Activated naive CD8-positive, alpha-beta T cell (primary cell): ENCODE measurements around the gene STK32C.

Experiments
- H3K27ac Mint-ChIP-seq: one replicate; pipeline ENCODE4 v1.8.0; 2021; ENCODE audit warnings: mixed read lengths
- H3K27me3 Mint-ChIP-seq: one replicate; pipeline ENCODE4 v1.8.0; 2021; ENCODE audit warnings: mixed read lengths
- H3K36me3 Mint-ChIP-seq: one replicate; pipeline ENCODE4 v1.8.0; 2021; ENCODE audit warnings: mixed read lengths
- H3K4me1 Mint-ChIP-seq: one replicate; pipeline ENCODE4 v1.8.0; 2021; ENCODE audit warnings: low read depth, mixed read lengths
- H3K4me3 Mint-ChIP-seq: one replicate; pipeline ENCODE4 v1.8.0; 2021; ENCODE audit warnings: mild to moderate bottlenecking, mixed read lengths
- H3K9me3 Mint-ChIP-seq: one replicate; pipeline ENCODE4 v1.8.0; 2021; ENCODE audit warnings: low read depth, mixed read lengths

STK32C gene

GRCh38 chr10:132213917-132214316 lies 93.8 kb downstream of the STK32C start:
- no peaks in the 10 kb centered on the region for H3K27me3 Mint-ChIP-seq
- no peaks in the 10 kb centered on the region for H3K4me1 Mint-ChIP-seq
- peaks cover 25% of the 10 kb centered on the region for H3K9me3 Mint-ChIP-seq
- H3K4me3 Mint-ChIP-seq, result no peak overlapping the region
- H3K36me3 Mint-ChIP-seq, result peaks cover 35% of the 10 kb centered on the region
- no peak overlapping the region for H3K27ac Mint-ChIP-seq

GRCh38 chr10:132212816-132213215 lies 94.9 kb downstream of the STK32C start:
- no peaks in the 10 kb centered on the region for H3K4me1 Mint-ChIP-seq

GRCh38 chr10:132211246-132211645 lies 96.5 kb downstream of the STK32C start:
- peaks cover 17% of the 10 kb centered on the region for H3K9me3 Mint-ChIP-seq
- H3K27ac Mint-ChIP-seq, result no peak overlapping the region
- no peaks in the 10 kb centered on the region for H3K27me3 Mint-ChIP-seq
- no peak overlapping the region for H3K4me3 Mint-ChIP-seq
- no peaks in the 10 kb centered on the region for H3K4me1 Mint-ChIP-seq
- H3K36me3 Mint-ChIP-seq, result peaks cover 24% of the 10 kb centered on the region

More at GRCh38 chr10:132212816-132213215, 94.9 kb downstream of the STK32C start:
- Mint-ChIP-seq H3K9me3 (peaks cover 21% of the 10 kb centered on the region), H3K36me3 (peaks cover 30% of the 10 kb centered on the region), H3K27ac (no peak overlapping the region), H3K27me3 (no peaks in the 10 kb centered on the region), H3K4me3 (no peak overlapping the region)

GRCh38 chr10:132210766-132211165 lies 97.0 kb downstream of the STK32C start:
- H3K36me3 Mint-ChIP-seq, result peaks cover 24% of the 10 kb centered on the region
- H3K27me3 Mint-ChIP-seq, result no peaks in the 10 kb centered on the region
- H3K4me3 Mint-ChIP-seq, result no peak overlapping the region
- H3K4me1 Mint-ChIP-seq, result no peaks in the 10 kb centered on the region
- H3K27ac Mint-ChIP-seq, result no peak overlapping the region
- peaks cover 17% of the 10 kb centered on the region for H3K9me3 Mint-ChIP-seq

GRCh38 chr10:132209978-132210530 lies 97.7 kb downstream of the STK32C start:
- Mint-ChIP-seq H3K4me3 (no peak overlapping the region), H3K27ac (no peak overlapping the region), H3K36me3 (peaks cover 18% of the 10 kb centered on the region), H3K27me3 (no peaks in the 10 kb centered on the region), H3K9me3 (peaks cover 12% of the 10 kb centered on the region), H3K4me1 (no peaks in the 10 kb centered on the region)

GRCh38 chr10:132209130-132209529 lies 98.6 kb downstream of the STK32C start:
- Mint-ChIP-seq H3K9me3 (peaks cover 8% of the 10 kb centered on the region), H3K27me3 (no peaks in the 10 kb centered on the region), H3K4me1 (no peaks in the 10 kb centered on the region), H3K36me3 (peaks cover 13% of the 10 kb centered on the region), H3K27ac (no peak overlapping the region), H3K4me3 (no peak overlapping the region)

GRCh38 chr10:132208462-132209050 lies 99.2 kb downstream of the STK32C start:
- Mint-ChIP-seq H3K36me3 (peaks cover 10% of the 10 kb centered on the region), H3K4me3 (no peak overlapping the region), H3K4me1 (no peaks in the 10 kb centered on the region), H3K27ac (no peak overlapping the region), H3K27me3 (no peaks in the 10 kb centered on the region), H3K9me3 (peaks cover 3% of the 10 kb centered on the region)

- no peak overlapping the region for H3K4me3 Mint-ChIP-seq
Observed at GRCh38 chr10:132207536-132208461, 100.0 kb downstream of the STK32C start.

GRCh38 chr10:132206806-132207535 lies 100.8 kb downstream of the STK32C start:
- H3K27ac Mint-ChIP-seq, result no peak overlapping the region
- H3K27me3 Mint-ChIP-seq, result no peaks in the 10 kb centered on the region
- no peaks in the 10 kb centered on the region for H3K4me1 Mint-ChIP-seq
- H3K9me3 Mint-ChIP-seq, result no peaks in the 10 kb centered on the region
- H3K36me3 Mint-ChIP-seq, result peaks cover under 1% of the 10 kb centered on the region
- H3K4me3 Mint-ChIP-seq, result no peak overlapping the region

More at GRCh38 chr10:132207536-132208461, 100.0 kb downstream of the STK32C start:
- no peaks in the 10 kb centered on the region for H3K27me3 Mint-ChIP-seq
- H3K9me3 Mint-ChIP-seq, result no peaks in the 10 kb centered on the region
- no peaks in the 10 kb centered on the region for H3K4me1 Mint-ChIP-seq
- H3K27ac Mint-ChIP-seq, result no peak overlapping the region
- H3K36me3 Mint-ChIP-seq, result peaks cover 7% of the 10 kb centered on the region

GRCh38 chr10:132206377-132206745 lies 101.4 kb downstream of the STK32C start:
- Mint-ChIP-seq H3K4me1 (no peaks in the 10 kb centered on the region), H3K27ac (no peak overlapping the region), H3K9me3 (no peaks in the 10 kb centered on the region), H3K36me3 (no peaks in the 10 kb centered on the region), H3K4me3 (no peak overlapping the region), H3K27me3 (no peaks in the 10 kb centered on the region)

- Mint-ChIP-seq H3K4me1 (no peaks in the 10 kb centered on the region), H3K27ac (no peak overlapping the region), H3K27me3 (no peaks in the 10 kb centered on the region), H3K36me3 (no peaks in the 10 kb centered on the region), H3K9me3 (no peaks in the 10 kb centered on the region), H3K4me3 (no peak overlapping the region)
Observed at GRCh38 chr10:132205650-132206376, 101.9 kb downstream of the STK32C start.

- Mint-ChIP-seq H3K27ac (no peak overlapping the region), H3K9me3 (no peaks in the 10 kb centered on the region), H3K4me1 (no peaks in the 10 kb centered on the region), H3K27me3 (no peaks in the 10 kb centered on the region), H3K36me3 (no peaks in the 10 kb centered on the region), H3K4me3 (no peak overlapping the region)
Observed at GRCh38 chr10:132204781-132205473, 102.8 kb downstream of the STK32C start.

- Mint-ChIP-seq H3K4me3 (no peak overlapping the region), H3K27me3 (no peaks in the 10 kb centered on the region), H3K27ac (no peak overlapping the region), H3K4me1 (no peaks in the 10 kb centered on the region), H3K9me3 (no peaks in the 10 kb centered on the region), H3K36me3 (no peaks in the 10 kb centered on the region)
Observed at GRCh38 chr10:132204078-132204780, 103.5 kb downstream of the STK32C start.
